Vagina (tissue), 2 donors: Measurements from ENCODE around the gene ANKRD49.

Experiments used
- POLR2A ChIP-seq, 2 donors: fragments of 450-650 bp; IDR thresholded peaks; one replicate each; pipeline ENCODE4 v1.6.1; 2017; ENCODE audit warnings: antibody characterized with exemption in 2 of 2, mild to moderate bottlenecking in 2 of 2, moderate library complexity in 2 of 2
- POLR2AphosphoS5 ChIP-seq, 2 donors: sonication (generic); formaldehyde crosslinking; IDR thresholded peaks; one replicate each; pipeline ENCODE4 v1.9.0; 2017; ENCODE audit warnings: antibody characterized with exemption in 2 of 2, mild to moderate bottlenecking in 2 of 2, low read depth in 1 of 2; ENCODE audit not compliant: insufficient read depth in 1 of 2
- TF ChIP-seq, protein P1 (sequence below), 3 experiments: fragments of 450-650 bp in 2 of 3; fragments of 200-600 bp in 1 of 3; sonication (generic) in 1 of 3; IDR thresholded peaks; one replicate each; pipeline ENCODE4 v1.5.1; 2017 to 2019; ENCODE audit warnings: antibody characterized with exemption in 3 of 3, mild to moderate bottlenecking in 2 of 3, moderate library complexity in 2 of 3

GRCh38 chr11:94519478-94520084 lies 25.8 kb downstream of the ANKRD49 start:
- TF ChIP-seq, protein P1, sequence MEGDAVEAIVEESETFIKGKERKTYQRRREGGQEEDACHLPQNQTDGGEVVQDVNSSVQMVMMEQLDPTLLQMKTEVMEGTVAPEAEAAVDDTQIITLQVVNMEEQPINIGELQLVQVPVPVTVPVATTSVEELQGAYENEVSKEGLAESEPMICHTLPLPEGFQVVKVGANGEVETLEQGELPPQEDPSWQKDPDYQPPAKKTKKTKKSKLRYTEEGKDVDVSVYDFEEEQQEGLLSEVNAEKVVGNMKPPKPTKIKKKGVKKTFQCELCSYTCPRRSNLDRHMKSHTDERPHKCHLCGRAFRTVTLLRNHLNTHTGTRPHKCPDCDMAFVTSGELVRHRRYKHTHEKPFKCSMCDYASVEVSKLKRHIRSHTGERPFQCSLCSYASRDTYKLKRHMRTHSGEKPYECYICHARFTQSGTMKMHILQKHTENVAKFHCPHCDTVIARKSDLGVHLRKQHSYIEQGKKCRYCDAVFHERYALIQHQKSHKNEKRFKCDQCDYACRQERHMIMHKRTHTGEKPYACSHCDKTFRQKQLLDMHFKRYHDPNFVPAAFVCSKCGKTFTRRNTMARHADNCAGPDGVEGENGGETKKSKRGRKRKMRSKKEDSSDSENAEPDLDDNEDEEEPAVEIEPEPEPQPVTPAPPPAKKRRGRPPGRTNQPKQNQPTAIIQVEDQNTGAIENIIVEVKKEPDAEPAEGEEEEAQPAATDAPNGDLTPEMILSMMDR (IDR thresholded peaks at IDR 0.05), result peak in 2 of 3 experiments; percentile 37 to 62
- TF ChIP-seq POLR2A (IDR thresholded peaks at IDR 0.05), result no peak
- peak in 1 of 2 donors; percentile 31 for TF ChIP-seq POLR2AphosphoS5 (IDR thresholded peaks at IDR 0.05; ENCODE audit: insufficient read depth in 1 of 2, low read depth in 1 of 2)
